HL-60 (cell line): ENCODE measurements around the gene PIGV.

Experiments
- DNase-seq, 2 experiments: peaks; one replicate each; pipeline ENCODE4 v3.0.0-alpha.2; 2010 to 2020; ENCODE audit warnings: low read depth in 1 of 2, low spot score in 1 of 2
- H3K27ac ChIP-seq: fragments of 250-450 bp; sonication (Bioruptor Pico); replicated peaks from 2 replicates; pipeline ENCODE4 v1.5.1; 2020; ENCODE audit warnings: mild to moderate bottlenecking, moderate library complexity
- H3K27me3 ChIP-seq: fragments of 250-450 bp; sonication (Bioruptor Pico); 2 replicates; pipeline ENCODE4 v1.5.1; 2021; ENCODE audit warnings: mild to moderate bottlenecking, moderate library complexity; ENCODE audit not compliant: insufficient read depth, poor library complexity, severe bottlenecking
- H3K4me3 ChIP-seq: replicated peaks from 2 replicates; pipeline ENCODE4 v1.5.1; 2011; ENCODE audit warnings: mild to moderate bottlenecking, control low read depth, low read length; ENCODE audit not compliant: insufficient read depth
- CTCF ChIP-seq: IDR thresholded peaks from one replicate; pipeline ENCODE4 v1.5.1; 2011; ENCODE audit warnings: low read length, control low read depth, inconsistent platforms; ENCODE audit not compliant: insufficient read depth
- GABPA ChIP-seq: IDR thresholded peaks from 2 replicates; pipeline ENCODE4 v1.6.1; 2012; ENCODE audit warnings: low read depth
- POLR2AphosphoS5 ChIP-seq: IDR thresholded peaks from 2 replicates; pipeline ENCODE4 v1.6.1; 2012; ENCODE audit warnings: low read depth
- REST ChIP-seq: IDR thresholded peaks from 2 replicates; pipeline ENCODE4 v1.6.1; 2012; ENCODE audit warnings: low read depth; ENCODE audit not compliant: insufficient replicate concordance
- SPI1 ChIP-seq: IDR thresholded peaks from 2 replicates; pipeline ENCODE4 v1.6.1; 2012; ENCODE audit warnings: low read depth, mild to moderate bottlenecking, borderline replicate concordance

PIGV gene

DNA sequence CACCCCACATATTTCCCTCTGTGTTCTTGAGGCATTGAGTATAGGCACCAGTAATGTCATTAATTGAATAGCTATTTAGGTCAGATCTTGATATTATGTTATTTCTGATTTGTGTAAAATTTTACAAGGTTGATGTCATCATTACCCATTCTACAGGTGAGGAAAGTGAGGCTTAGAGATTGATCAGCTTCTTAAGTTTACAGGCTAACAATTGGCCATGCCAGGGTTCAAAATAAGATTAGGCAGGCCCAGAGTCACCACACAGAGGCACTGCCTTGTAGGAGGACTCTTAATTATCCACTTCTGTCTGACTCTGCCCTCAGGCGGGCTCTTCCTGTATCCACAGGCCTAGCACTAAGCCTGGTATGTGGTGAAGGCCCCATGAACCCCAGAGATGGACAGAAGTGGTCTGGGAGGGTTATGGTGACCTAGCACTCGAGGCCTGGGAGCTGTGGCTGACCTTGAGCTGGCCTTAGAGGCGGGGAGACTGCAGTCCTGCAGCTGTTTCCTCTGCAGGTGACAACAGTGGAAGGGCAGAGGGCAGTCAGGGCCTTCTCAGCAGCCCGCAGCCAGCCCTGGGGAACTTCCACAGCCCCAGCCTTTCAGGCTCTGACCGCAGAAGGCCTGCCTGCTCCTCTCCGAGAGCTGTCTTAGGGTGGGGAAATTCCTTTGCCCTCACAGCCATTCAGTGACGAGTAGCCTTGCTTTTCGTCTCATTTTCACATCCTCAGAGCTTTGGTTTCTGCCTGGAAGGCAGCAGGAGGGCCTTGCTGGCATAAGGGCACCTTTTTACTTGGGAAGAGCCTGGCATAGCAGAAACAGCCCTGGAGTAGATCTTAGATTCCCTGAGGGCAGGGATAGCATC lies 51.0 kb downstream of the PIGV start:
- Histone ChIP-seq H3K4me3 (no peak overlapping the region), H3K27me3 (no peaks in the 10 kb centered on the region), H3K27ac (0 out of 2 replicates have a peak overlapping the region, but pooled peaks have one; percentile 12)
- peak in 1 of 2 experiments; percentile 53 for DNase-seq
- TF ChIP-seq POLR2AphosphoS5 (no peak), CTCF (no peak)

DNA sequence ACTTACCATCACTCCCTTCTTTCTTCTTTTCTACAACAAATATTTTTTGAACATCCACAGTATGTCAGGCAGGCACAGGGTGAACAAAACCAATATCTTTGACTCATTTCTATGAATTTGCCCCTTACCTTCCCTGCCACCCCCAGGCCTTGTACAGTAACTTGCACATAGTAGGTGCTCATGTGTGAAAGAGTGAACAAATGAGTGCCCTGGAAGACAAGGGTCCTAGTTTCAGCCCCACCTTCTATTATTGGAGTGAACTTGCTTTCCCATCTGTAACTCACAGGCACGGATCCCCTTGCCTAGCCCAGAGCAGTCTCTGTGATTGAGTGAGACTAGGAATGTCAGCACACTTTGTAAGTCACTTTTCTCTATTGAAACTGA lies 51.6 kb downstream of the PIGV start:
- H3K4me3 ChIP-seq = no peak overlapping the region
- DNase-seq = no peak
- no peak overlapping the region for H3K27ac ChIP-seq
- H3K27me3 ChIP-seq = no peaks in the 10 kb centered on the region
- no peak for TF ChIP-seq CTCF
- no peak for TF ChIP-seq REST
- TF ChIP-seq POLR2AphosphoS5 = no peak
- no peak for TF ChIP-seq GABPA
- no peak for TF ChIP-seq SPI1

DNA sequence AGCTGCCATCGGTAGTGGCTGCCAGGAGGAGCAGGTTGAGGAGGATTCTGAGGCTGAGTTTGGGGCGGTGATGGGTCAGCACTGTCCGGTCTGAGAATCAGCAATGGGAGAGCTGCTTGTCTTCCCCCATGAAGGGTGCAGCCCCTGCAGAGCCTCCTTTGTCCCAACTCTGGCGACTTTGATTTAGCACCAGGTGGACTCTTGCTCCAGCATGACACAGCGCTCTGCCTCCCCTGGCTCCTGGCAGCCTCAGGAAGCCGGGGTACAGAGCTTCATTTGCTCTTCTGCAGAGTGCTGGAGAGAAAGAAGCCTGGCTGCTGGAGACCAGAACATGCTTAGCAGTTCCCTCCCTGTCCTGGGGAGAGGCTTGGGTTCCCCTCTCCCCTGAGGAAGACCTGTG lies 52.0 kb downstream of the PIGV start:
- TF ChIP-seq GABPA = no peak
- no peak for TF ChIP-seq POLR2AphosphoS5
- TF ChIP-seq SPI1 = no peak
- TF ChIP-seq REST = no peak
- TF ChIP-seq CTCF = no peak
- Histone ChIP-seq H3K4me3 (no peak overlapping the region), H3K27me3 (no peaks in the 10 kb centered on the region), H3K27ac (no peak overlapping the region)
- DNase-seq = no peak
